GM12891 (cell line): ENCODE measurements around the gene HMOX1.

ENCODE experiments used
- PAX5 ChIP-seq: IDR thresholded peaks from 2 replicates; pipeline ENCODE4 v1.6.1; 2011; ENCODE audit warnings: low read length, moderate library complexity, mild to moderate bottlenecking; ENCODE audit not compliant: insufficient read depth, severe bottlenecking
- POLR2A ChIP-seq: IDR thresholded peaks from 2 replicates; pipeline ENCODE4 v1.6.1; 2011; ENCODE audit warnings: low read depth, low read length, control low read depth
- POLR2AphosphoS5 ChIP-seq: IDR thresholded peaks from 2 replicates; pipeline ENCODE4 v1.6.1; 2011; ENCODE audit warnings: low read depth, low read length, control low read depth
- POU2F2 ChIP-seq: IDR thresholded peaks from 2 replicates; pipeline ENCODE4 v1.6.1; 2011; ENCODE audit warnings: low read depth, mild to moderate bottlenecking, control low read depth, low read length, moderate library complexity
- SPI1 ChIP-seq: IDR thresholded peaks from 2 replicates; pipeline ENCODE4 v1.6.1; 2011; ENCODE audit warnings: low read depth, low read length, control low read depth
- TAF1 ChIP-seq: IDR thresholded peaks from 2 replicates; pipeline ENCODE4 v1.6.1; 2011; ENCODE audit warnings: low read depth, low read length, control low read depth

DNA sequence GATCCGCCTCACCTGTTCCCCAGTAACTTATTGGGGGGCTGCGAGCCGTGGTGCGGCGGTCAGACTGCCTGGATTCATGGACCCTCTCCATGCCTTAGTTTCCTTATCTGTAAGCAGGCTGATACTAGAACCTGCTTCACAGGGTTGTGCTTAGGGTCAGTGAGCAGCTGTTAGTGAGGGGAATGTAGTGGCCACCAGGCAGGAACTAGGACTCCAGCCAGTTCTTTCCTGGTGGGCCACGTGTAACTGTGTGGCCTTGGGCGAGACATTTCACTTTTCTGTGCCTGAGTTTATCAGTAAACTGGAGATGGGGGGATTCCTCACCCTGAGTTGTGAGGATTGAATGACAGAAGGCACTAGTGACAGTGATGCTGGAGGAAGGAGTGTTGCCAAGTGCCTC lies 43.9 kb downstream of the HMOX1 start:
- TF ChIP-seq POLR2AphosphoS5 (no peak), POLR2A (no peak), PAX5 (no peak), TAF1 (no peak), SPI1 (no peak), POU2F2 (no peak)
